ENCODE results near the gene MFSD12. TPM values are rescaled to one million over a fixed set of nuclear protein-coding genes. Genes with fewer than 3 reads are reported as not detected.

Gene MFSD12
- total and polyA plus RNA-seq, 4 donors, result 25.5 to 78.4 (median 62.2) TPM

DNA sequence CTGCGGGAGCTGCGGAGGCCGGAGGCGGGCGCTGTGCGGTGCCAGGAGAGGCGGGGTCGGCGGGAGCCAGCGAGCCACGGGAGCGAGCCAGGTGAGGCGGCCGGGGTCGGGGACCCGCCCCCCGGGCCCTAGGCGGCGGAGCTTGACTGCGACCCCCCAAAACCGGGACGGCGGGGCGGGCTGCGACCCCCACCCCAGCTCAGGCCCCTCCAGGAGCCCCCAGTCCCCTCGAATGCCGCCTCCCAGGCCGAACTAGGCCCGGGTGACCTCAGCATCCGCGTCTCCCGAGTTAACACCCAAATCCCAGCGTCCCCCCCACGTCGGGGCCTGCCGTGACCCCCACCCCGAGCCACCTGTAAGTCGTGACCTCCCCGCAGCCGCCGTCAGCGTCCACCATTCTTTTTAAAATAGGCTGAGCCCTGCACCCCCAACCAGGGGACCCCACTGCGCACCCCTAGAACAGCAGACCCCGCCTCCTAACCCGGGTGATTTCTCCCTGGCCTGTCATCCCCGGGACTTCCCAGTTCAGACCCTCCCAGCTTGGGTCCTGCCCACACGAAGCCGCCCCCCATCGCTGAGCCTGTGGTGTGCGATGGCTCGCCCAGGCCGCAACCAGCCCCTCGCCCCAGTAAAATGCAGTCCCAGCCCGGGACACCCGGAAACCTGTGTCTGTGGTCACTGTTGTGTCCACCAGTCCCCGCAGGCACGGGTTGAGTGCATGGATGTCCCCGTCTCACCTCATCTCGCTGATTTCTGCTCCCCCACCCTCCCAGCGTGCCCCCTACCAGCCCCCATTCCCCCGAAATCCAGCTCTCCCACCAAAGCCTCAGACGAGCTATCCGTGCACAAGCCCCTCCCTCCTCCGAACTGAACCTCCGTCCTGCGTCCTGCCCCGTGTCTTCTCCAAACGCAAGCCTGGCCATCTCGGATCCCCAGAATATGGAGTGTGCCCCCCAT, 50.7 kb downstream of the MFSD12 start:
- H3K9ac ChIP-seq (ENCODE audit: insufficient read depth in 1 of 2, low read length in 2 of 2), result peak overlapping the region; percentile 42 to 63
- H3K4me1 ChIP-seq (ENCODE audit: control insufficient read depth in 5 of 5, insufficient read depth in 5 of 5, low read length in 5 of 5), result peaks cover 0 to 18% (median 5%) of the 10 kb centered on the region in 5 donors
- H3K4me3 ChIP-seq, result peak overlapping the region; percentile 83
- H3K27me3 ChIP-seq (ENCODE audit: control insufficient read depth in 3 of 3, insufficient read depth in 3 of 3, low read length in 2 of 3), result no peaks in the 10 kb centered on the region
- H3K9me3 ChIP-seq (ENCODE audit: control insufficient read depth in 4 of 4, insufficient read depth in 3 of 4, low read length in 3 of 4), result no peaks in the 10 kb centered on the region
- peak overlapping the region; percentile 73 to 80 for H3K27ac ChIP-seq (ENCODE audit: low read depth in 1 of 2, low read length in 1 of 2)
- ATAC-seq (ENCODE audit: insufficient read depth, low FRiP score) (no peak), DNase-seq (peak; percentile 32 to 40 (median 37))
- H3K36me3 ChIP-seq (ENCODE audit: control insufficient read depth in 4 of 4, insufficient read depth in 4 of 4, low read length in 4 of 4), result peaks cover 0 to 15% (median 9%) of the 10 kb centered on the region in 4 donors
- TF ChIP-seq CTCF (IDR thresholded peaks at IDR 0.05; ENCODE audit: control extremely low read depth, extremely low read depth), result no peak
- 1% methylated on average over 51 to 69 of the region's 69 CpGs for WGBS, 2 donors

DNA sequence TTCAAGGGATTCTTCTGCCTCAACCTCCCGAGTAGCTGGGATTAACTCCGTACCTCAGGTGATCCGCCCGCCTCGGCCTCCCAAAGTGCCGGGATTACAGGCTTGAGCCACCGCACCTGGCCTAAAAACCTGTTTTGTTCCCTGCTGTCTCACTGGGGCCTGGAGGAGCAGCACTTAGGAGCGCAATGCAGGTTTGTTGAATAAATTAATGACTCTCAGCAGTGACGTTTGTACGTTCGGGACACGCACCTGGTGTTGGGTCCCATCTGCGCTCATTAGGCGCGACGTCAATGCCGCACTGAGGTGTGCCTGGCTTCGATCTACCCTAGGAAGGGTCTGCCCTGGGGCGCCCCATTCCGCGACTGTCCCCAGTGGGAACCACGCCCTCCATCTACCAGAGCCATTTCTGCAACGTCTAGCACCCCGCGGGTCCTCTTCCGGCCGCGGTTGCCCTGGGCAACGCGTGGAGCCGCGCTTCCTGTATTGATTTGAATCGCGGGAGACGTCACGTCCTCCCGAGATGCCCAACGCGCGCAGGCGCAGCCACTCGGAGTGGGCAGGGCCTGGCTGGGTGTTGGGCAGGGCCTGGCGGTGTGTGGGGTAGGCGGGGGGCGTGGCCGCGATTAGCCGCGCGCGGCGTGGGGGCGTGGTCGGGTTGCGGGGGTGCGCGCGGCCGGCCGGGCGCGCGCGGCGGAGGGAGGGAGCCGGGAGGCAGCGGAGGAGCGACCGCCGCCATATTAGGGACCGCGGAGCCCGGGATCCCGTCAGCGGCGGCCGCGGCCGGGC, 51.6 kb downstream of the MFSD12 start, which contains the start of gene FZR1:
TSS of gene FZR1 (plus strand) at position 714 of the 786 bp plus-strand sequence. CDS start 16,679 bp downstream, outside the sequence.
- peak within 1 kb of the TSS; percentile 73 to 93 for H3K27ac ChIP-seq (ENCODE audit: low read depth in 1 of 2, low read length in 1 of 2)
- H3K36me3 ChIP-seq (ENCODE audit: control insufficient read depth in 4 of 4, insufficient read depth in 4 of 4, low read length in 4 of 4), result peaks cover 0 to 15% (median 7%) of the 10 kb centered on the region in 4 donors
- DNase-seq, result peak; percentile 99 to 100 (median 99)
- H3K9me3 ChIP-seq (ENCODE audit: control insufficient read depth in 4 of 4, insufficient read depth in 3 of 4, low read length in 3 of 4), result no peaks in the 10 kb centered on the region
- no peak for TF ChIP-seq CTCF (IDR thresholded peaks at IDR 0.05; ENCODE audit: control extremely low read depth, extremely low read depth)
- H3K27me3 ChIP-seq (ENCODE audit: control insufficient read depth in 3 of 3, insufficient read depth in 3 of 3, low read length in 2 of 3), result no peaks in the 10 kb centered on the region
- H3K9ac ChIP-seq (ENCODE audit: insufficient read depth in 1 of 2, low read length in 2 of 2), result peak within 1 kb of the TSS; percentile 63 to 97
- ATAC-seq (ENCODE audit: insufficient read depth, low FRiP score), result peak; percentile 96
- H3K4me1 ChIP-seq (ENCODE audit: control insufficient read depth in 5 of 5, insufficient read depth in 5 of 5, low read length in 5 of 5), result peaks cover 0 to 21% (median 7%) of the 10 kb centered on the region in 5 donors
- H3K4me3 ChIP-seq, result peak within 1 kb of the TSS; percentile 83
- 1% methylated on average over 57 to 79 of the region's 79 CpGs for WGBS, 2 donors

- no peak for ATAC-seq (ENCODE audit: insufficient read depth, low FRiP score)
- Histone ChIP-seq H3K4me3 (no peak overlapping the region), H3K27ac (ENCODE audit: low read depth in 1 of 2, low read length in 1 of 2) (peak overlapping the region in 1 of 2 donors; percentile 16), H3K4me1 (ENCODE audit: control insufficient read depth in 5 of 5, insufficient read depth in 5 of 5, low read length in 5 of 5) (peaks cover 1 to 26% (median 7%) of the 10 kb centered on the region in 5 donors), H3K36me3 (ENCODE audit: control insufficient read depth in 4 of 4, insufficient read depth in 4 of 4, low read length in 4 of 4) (peaks cover 0 to 8% (median 5%) of the 10 kb centered on the region in 4 donors), H3K27me3 (ENCODE audit: control insufficient read depth in 3 of 3, insufficient read depth in 3 of 3, low read length in 2 of 3) (no peaks in the 10 kb centered on the region), H3K9ac (ENCODE audit: insufficient read depth in 1 of 2, low read length in 2 of 2) (no peak overlapping the region), H3K9me3 (ENCODE audit: control insufficient read depth in 4 of 4, insufficient read depth in 3 of 4, low read length in 3 of 4) (no peaks in the 10 kb centered on the region)
- 72 to 81% methylated on average over 5 of the region's 5 CpGs for WGBS, 2 donors
- TF ChIP-seq CTCF (IDR thresholded peaks at IDR 0.05; ENCODE audit: control extremely low read depth, extremely low read depth), result no peak
- peak in 1 of 3 donors; percentile 25 for DNase-seq
These were observed 52.7 kb downstream of the MFSD12 start for GRCh38 chr19:3504735-3505134.

Measured in lung (tissue), 12 donors.